ENCODE measurements around the gene COL26A1. TPM values are rescaled to one million over a fixed set of nuclear protein-coding genes. Genes with fewer than 3 reads are reported as not detected.

COL26A1 gene
- total RNA-seq, 1 experiment from 2014 or later, result not detected

DNA sequence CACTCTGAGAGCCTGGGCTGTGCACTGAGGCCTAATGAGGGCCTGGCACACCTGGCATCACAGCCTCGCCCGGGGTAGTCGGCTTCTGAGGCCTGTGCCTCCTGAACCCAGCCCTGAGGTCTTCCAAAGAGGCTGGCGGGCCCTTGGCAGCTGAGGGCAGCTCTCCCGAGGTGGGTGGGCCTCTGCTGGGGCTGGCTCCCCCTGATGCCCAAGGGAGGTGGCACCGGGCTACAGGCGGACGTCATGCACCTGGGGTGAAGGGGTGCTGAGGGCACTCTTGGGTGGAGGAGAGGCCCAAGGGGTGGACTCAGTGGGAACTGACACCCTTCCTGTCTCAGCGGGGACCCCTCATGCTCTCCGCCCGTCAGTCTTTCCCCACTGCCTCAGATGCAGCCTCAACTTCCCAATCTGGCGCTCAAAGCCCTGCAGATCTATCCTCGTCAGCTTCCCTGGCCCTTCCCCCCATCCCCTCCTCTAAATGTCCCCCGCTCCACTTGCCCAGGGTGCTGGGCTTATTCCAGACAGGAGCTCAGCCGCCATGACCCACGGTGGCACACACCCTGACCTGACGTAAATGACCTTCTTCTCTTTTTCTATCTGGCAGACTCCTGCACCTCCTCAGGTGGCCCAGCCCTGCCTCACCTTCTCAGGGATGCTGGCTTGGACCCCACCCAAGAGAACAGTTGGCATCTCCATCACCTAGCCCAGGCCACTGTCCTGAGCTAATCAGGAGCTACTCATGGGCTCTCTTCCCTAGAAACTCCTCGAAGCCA is 228.2 kb downstream of the COL26A1 start:
- H3K4me3 ChIP-seq (ENCODE audit: low read length), result no peak overlapping the region
- no peaks in the 10 kb centered on the region for H3K27me3 ChIP-seq (ENCODE audit: low read length)
- no peaks in the 10 kb centered on the region for H3K9me3 ChIP-seq (ENCODE audit: low read length)
- no peak overlapping the region for H3K27ac ChIP-seq (ENCODE audit: low read length)
- no peaks in the 10 kb centered on the region for H3K4me1 ChIP-seq (ENCODE audit: insufficient read depth, low read length)
- DNase-seq (no peak), ATAC-seq (no peak)
- ChIA-PET POLR2A (ENCODE audit: unreplicated experiment) (interaction anchor here (0.5 kb wide), 1 partner anchor 1153 kb away, joined by 9 read pairs; no protein-coding TSS in a partner anchor), CTCF (no interaction called here)
- H3K4me2 ChIP-seq (ENCODE audit: low read length), result no peak overlapping the region
- no peak overlapping the region for H3K9ac ChIP-seq (ENCODE audit: low read length)
- no peak overlapping the region for H2AFZ ChIP-seq (ENCODE audit: low read length)
- intact Hi-C loops (cut with micrococcal nuclease), result no loop called here
- TF ChIP-seq EZH2phosphoT487 (IDR thresholded peaks at IDR 0.05; ENCODE audit: borderline replicate concordance, low read length) (no peak), EZH2 (IDR thresholded peaks at IDR 0.05; ENCODE audit: low read length, unreplicated experiment) (no peak)
- TF ChIP-seq, protein P1, sequence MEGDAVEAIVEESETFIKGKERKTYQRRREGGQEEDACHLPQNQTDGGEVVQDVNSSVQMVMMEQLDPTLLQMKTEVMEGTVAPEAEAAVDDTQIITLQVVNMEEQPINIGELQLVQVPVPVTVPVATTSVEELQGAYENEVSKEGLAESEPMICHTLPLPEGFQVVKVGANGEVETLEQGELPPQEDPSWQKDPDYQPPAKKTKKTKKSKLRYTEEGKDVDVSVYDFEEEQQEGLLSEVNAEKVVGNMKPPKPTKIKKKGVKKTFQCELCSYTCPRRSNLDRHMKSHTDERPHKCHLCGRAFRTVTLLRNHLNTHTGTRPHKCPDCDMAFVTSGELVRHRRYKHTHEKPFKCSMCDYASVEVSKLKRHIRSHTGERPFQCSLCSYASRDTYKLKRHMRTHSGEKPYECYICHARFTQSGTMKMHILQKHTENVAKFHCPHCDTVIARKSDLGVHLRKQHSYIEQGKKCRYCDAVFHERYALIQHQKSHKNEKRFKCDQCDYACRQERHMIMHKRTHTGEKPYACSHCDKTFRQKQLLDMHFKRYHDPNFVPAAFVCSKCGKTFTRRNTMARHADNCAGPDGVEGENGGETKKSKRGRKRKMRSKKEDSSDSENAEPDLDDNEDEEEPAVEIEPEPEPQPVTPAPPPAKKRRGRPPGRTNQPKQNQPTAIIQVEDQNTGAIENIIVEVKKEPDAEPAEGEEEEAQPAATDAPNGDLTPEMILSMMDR (conservative IDR thresholded peaks at IDR 0.05; ENCODE audit: low read depth, low read length), result no peak
- no peaks in the 10 kb centered on the region for H3K36me3 ChIP-seq (ENCODE audit: low read depth, low read length)
- no peaks in the 10 kb centered on the region for H4K20me1 ChIP-seq (ENCODE audit: low read length)
- no TSS peak for BruUV-seq (replicated peaks)
- H3F3A ChIP-seq (ENCODE audit: low read length, unreplicated experiment), result no peaks in the 10 kb centered on the region
- no peaks in the 10 kb centered on the region for H3K9me2 ChIP-seq (replicated peaks; ENCODE audit: low read length)
- no peaks in the 10 kb centered on the region for H3K79me2 ChIP-seq (ENCODE audit: low read length)

GRCh38 chr7:101591504-101591903 is 228.8 kb downstream of the COL26A1 start:
- Histone ChIP-seq H4K20me1 (ENCODE audit: low read length) (no peaks in the 10 kb centered on the region), H3K27me3 (ENCODE audit: low read length) (no peaks in the 10 kb centered on the region), H3K4me2 (ENCODE audit: low read length) (no peak overlapping the region), H3K79me2 (ENCODE audit: low read length) (no peaks in the 10 kb centered on the region), H3K36me3 (ENCODE audit: low read depth, low read length) (no peaks in the 10 kb centered on the region), H3K9ac (ENCODE audit: low read length) (no peak overlapping the region), H3F3A (ENCODE audit: low read length, unreplicated experiment) (no peaks in the 10 kb centered on the region), H3K9me3 (ENCODE audit: low read length) (no peaks in the 10 kb centered on the region), H3K4me3 (ENCODE audit: low read length) (no peak overlapping the region), H3K4me1 (ENCODE audit: insufficient read depth, low read length) (no peaks in the 10 kb centered on the region), H2AFZ (ENCODE audit: low read length) (no peak overlapping the region), H3K27ac (ENCODE audit: low read length) (no peak overlapping the region), H3K9me2 (replicated peaks; ENCODE audit: low read length) (no peaks in the 10 kb centered on the region)
- TF ChIP-seq EZH2phosphoT487 (IDR thresholded peaks at IDR 0.05; ENCODE audit: borderline replicate concordance, low read length), result no peak
- TF ChIP-seq, protein P1 (conservative IDR thresholded peaks at IDR 0.05; ENCODE audit: low read depth, low read length), result no peak
- TF ChIP-seq EZH2 (IDR thresholded peaks at IDR 0.05; ENCODE audit: low read length, unreplicated experiment), result no peak
- ChIA-PET CTCF (no interaction called here), POLR2A (ENCODE audit: unreplicated experiment) (interaction anchor here (0.5 kb wide), 1 partner anchor 1153 kb away, joined by 9 read pairs; no protein-coding TSS in a partner anchor)
- ATAC-seq (no peak), DNase-seq (no peak)
- no TSS peak for BruUV-seq (replicated peaks)
- intact Hi-C loops (cut with micrococcal nuclease), result no loop called here

DNA sequence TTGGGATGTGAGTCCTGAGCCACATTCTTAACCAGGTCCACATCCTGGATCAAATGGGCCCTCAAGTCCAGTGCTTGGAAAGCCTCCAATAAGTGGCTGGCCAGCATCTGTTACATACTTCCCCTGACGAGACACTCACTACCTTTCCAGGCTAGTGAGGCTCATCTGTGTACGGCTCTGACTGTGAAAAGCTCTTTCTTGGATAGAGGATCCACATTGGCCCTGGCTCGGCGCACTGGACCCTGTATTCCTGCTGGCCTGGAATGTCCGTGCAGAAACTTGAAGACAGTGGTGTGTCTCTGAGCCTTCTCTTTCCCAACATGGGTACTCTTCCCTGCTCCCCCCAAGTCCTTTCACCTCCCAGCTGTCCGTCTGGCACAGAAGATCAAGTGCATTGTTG is 230.9 kb downstream of the COL26A1 start:
- BruUV-seq (replicated peaks), result no TSS peak

More for the DNA sequence above, 230.9 kb downstream of the COL26A1 start:
- no peaks in the 10 kb centered on the region for H3K36me3 ChIP-seq (ENCODE audit: low read depth, low read length)
- DNase-seq (no peak), ATAC-seq (no peak)
- POLR2A ChIA-PET (ENCODE audit: unreplicated experiment), result no interaction called here
- H3K4me1 ChIP-seq (ENCODE audit: insufficient read depth, low read length), result no peaks in the 10 kb centered on the region
- H3K79me2 ChIP-seq (ENCODE audit: low read length), result no peaks in the 10 kb centered on the region
- no peaks in the 10 kb centered on the region for H3K27me3 ChIP-seq (ENCODE audit: low read length)
- intact Hi-C loops (cut with micrococcal nuclease), result no loop called here
- H3K27ac ChIP-seq (ENCODE audit: low read length), result no peak overlapping the region
- H3K9me2 ChIP-seq (replicated peaks; ENCODE audit: low read length), result no peaks in the 10 kb centered on the region
- H3K4me3 ChIP-seq (ENCODE audit: low read length), result no peak overlapping the region
- H3K9me3 ChIP-seq (ENCODE audit: low read length), result no peaks in the 10 kb centered on the region
- no peak overlapping the region for H3K9ac ChIP-seq (ENCODE audit: low read length)
- no peak overlapping the region for H3K4me2 ChIP-seq (ENCODE audit: low read length)
- no peak overlapping the region for H2AFZ ChIP-seq (ENCODE audit: low read length)
- H4K20me1 ChIP-seq (ENCODE audit: low read length), result no peaks in the 10 kb centered on the region
- CTCF ChIA-PET, result no interaction called here
- no peaks in the 10 kb centered on the region for H3F3A ChIP-seq (ENCODE audit: low read length, unreplicated experiment)
- TF ChIP-seq EZH2 (IDR thresholded peaks at IDR 0.05; ENCODE audit: low read length, unreplicated experiment) (no peak), EZH2phosphoT487 (IDR thresholded peaks at IDR 0.05; ENCODE audit: borderline replicate concordance, low read length) (no peak)
- TF ChIP-seq, protein P1 (conservative IDR thresholded peaks at IDR 0.05; ENCODE audit: low read depth, low read length), result no peak

Measured in PC-3 (cell line).